CD4-positive, alpha-beta T cell treated with Interferon gamma for 1 hour (primary cell): ENCODE results near the gene CCNB3.
"Not testable (repeated sequence)": the region's sequence is repeated elsewhere in the genome, so short reads cannot be mapped to it uniquely, and the experiment has no call there.

Experiments used
- DNase-seq: peaks from one replicate; pipeline ENCODE4 v3.0.0-alpha.2; 2020

CCNB3 gene, protein sequence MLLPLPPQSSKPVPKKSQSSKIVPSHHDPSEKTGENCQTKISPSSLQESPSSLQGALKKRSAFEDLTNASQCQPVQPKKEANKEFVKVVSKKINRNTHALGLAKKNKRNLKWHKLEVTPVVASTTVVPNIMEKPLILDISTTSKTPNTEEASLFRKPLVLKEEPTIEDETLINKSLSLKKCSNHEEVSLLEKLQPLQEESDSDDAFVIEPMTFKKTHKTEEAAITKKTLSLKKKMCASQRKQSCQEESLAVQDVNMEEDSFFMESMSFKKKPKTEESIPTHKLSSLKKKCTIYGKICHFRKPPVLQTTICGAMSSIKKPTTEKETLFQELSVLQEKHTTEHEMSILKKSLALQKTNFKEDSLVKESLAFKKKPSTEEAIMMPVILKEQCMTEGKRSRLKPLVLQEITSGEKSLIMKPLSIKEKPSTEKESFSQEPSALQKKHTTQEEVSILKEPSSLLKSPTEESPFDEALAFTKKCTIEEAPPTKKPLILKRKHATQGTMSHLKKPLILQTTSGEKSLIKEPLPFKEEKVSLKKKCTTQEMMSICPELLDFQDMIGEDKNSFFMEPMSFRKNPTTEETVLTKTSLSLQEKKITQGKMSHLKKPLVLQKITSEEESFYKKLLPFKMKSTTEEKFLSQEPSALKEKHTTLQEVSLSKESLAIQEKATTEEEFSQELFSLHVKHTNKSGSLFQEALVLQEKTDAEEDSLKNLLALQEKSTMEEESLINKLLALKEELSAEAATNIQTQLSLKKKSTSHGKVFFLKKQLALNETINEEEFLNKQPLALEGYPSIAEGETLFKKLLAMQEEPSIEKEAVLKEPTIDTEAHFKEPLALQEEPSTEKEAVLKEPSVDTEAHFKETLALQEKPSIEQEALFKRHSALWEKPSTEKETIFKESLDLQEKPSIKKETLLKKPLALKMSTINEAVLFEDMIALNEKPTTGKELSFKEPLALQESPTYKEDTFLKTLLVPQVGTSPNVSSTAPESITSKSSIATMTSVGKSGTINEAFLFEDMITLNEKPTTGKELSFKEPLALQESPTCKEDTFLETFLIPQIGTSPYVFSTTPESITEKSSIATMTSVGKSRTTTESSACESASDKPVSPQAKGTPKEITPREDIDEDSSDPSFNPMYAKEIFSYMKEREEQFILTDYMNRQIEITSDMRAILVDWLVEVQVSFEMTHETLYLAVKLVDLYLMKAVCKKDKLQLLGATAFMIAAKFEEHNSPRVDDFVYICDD (N-terminal part only)

DNA sequence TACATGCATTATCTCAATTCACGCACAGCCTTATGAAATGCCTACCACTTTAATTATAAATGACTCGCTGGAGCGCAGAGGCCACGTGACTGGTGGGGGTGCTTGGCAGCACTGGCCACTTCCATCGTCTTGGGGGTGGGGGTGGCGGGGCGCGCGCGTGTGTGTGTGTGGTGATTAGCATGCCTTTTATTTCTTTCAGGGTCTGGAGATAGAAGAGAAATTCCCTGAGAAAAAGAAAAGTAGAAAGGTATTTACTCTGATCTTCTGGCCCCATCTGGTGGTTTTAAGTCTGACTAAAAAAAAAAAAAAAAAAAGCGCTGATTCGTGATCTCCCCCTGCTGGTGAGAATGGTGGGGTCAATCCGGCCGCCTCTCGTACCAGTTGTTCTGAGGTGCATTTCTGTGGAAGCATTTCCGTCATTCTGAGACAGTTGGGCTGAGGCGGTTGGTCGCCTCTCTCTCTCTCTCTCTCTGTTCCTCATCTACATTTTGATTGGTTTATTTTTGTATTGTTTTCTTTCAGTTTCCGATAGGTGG lies at the start of gene CCNB3:
TSS of gene CCNB3 (plus strand) at position 402 of the 536 bp plus-strand sequence. CDS start 80,399 bp downstream, outside the sequence.
- DNase-seq, result peak; percentile 79

DNA sequence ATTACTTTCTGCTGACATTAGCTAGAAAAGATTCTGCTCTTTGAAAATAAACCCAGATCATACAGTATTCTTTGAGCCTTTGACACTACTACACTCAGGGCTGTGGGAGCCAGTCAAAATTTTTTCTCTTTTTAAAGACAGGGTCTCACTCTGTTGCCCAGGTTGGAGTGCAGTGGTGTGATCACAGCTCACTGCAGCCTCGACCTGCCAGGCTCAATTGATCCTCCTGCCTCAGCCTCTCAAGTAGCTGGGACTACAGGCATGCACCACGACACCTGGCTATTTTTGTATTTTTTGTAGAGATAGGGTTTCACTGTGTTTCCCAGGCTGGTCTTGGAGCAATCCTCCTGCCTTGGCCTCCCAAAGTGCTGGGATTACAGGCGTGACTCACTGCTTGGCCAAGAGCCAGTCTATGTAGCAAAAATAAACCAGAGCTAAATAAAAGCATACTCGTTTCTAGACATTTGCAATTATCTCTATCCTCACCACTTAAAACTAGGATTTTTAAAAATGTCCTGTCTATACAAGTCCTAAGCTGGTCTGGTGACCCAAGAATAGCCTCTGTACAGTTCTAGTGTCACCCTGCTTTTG lies 46.9 kb upstream of the CCNB3 start:
- no peak for DNase-seq

DNA sequence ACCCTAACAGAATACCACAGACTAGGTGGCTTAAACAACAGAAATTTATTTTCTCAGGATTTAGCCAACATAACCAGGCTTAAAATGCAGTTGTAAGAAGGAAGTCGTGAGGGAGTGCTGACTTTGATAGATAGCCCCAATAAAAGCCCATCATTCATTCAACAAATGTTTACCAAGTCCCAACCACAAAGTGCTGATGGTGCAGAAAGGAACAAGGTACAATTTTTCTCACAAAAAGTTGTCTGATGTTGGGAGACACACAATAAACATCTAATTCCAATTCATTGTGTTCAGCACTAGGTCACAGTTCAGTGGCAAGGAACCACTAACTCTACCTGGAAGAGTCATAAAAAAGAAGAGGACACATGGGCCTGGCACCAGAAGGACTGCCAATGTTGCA lies 46.0 kb upstream of the CCNB3 start:
- no peak for DNase-seq

DNA sequence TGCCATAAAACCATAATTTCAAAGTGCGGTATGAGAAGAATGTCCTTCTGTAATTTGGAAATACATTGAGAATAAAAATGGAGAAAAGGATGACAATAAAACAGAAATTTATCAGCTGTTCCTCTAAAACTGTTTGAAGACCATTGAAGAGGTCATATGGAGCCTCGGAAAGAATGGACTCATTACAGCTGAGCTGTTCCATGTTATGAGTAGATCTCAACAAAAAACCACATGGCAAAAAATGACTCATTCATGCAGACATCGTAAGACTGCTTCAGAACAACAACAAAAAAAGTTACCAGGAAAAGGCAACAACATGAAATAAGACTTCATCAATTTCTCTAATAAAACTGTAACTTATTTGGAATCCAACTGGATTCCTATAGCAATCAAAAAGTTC lies 43.4 kb upstream of the CCNB3 start:
- DNase-seq, result no peak

DNA sequence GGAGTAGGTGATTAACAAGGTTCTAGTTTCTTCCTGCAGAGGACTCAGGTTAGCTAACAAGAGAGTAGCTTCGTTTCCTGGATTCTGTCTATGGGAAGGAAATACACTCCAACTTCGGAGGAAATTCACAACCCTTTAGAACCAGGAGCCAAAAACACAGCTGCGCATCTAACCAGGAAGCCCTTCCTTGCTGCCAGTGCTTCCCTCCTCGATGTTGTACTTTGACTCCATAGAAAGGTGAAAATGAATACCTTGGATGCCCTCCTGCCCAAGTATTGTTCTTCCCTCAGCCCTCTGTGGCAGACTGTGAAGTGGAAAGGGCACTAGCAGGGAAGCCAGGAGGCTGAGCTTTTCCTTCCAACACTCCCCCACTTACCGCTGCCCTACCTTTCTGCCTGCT lies 38.8 kb upstream of the CCNB3 start:
- no peak for DNase-seq

DNA sequence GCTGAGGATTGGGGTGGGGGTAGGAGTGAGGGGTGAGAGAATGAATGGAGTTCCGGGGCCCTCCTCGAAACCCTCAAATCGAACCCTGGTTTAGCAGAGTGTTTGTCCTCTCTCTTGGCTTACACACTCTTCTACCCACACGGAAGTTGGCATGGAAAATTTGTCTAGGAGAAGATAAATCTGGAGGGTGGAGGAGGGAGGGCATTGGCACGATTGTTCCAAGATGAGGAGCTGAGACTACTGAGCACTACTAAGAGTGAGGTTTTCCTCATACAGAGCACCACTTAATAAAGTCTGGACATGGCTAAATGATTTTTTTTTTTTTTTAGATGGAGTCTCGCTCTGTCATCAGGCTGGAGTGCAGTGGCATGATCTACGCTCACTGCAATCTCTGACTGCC lies 37.2 kb upstream of the CCNB3 start:
- no peak for DNase-seq

DNA sequence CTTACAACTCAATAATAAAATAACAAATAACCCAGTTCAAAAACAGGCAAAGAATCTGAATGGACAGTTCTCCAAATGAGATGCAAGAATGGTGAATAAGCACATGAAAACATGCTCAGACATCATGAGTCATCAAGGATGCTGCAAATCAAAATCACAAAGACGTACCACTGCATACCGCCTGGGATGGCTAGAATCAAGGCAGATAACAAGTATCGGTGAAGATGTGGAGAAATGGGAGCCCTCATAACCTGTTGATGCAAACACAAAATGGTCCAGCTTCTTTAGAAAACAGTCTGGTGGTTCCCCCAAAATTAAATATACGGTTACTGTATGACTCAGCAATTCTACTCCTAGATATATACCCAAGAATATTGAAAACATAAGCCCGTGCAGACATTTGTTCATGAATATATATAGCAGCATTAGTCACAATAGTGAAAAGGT lies 36.3 kb upstream of the CCNB3 start:
- no peak for DNase-seq

DNA sequence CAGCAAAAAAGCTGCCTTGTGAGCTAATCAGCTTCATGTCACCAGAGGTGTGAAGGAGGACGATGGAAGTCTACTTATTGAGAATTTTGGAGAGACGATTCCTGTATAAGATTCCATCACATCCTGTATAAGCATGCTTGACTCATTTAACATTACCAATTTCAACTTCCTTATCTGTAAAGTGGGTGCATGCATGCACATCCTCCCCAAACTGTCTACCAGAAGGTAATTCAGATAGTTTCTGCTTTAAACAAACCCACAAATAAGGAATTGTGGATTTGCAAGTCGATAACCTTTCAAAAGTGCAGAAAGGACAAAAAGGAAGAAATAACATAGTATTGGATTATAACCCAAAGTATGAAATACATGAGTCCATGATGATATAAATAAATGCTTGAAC lies 34.8 kb upstream of the CCNB3 start:
- no peak for DNase-seq

DNA sequence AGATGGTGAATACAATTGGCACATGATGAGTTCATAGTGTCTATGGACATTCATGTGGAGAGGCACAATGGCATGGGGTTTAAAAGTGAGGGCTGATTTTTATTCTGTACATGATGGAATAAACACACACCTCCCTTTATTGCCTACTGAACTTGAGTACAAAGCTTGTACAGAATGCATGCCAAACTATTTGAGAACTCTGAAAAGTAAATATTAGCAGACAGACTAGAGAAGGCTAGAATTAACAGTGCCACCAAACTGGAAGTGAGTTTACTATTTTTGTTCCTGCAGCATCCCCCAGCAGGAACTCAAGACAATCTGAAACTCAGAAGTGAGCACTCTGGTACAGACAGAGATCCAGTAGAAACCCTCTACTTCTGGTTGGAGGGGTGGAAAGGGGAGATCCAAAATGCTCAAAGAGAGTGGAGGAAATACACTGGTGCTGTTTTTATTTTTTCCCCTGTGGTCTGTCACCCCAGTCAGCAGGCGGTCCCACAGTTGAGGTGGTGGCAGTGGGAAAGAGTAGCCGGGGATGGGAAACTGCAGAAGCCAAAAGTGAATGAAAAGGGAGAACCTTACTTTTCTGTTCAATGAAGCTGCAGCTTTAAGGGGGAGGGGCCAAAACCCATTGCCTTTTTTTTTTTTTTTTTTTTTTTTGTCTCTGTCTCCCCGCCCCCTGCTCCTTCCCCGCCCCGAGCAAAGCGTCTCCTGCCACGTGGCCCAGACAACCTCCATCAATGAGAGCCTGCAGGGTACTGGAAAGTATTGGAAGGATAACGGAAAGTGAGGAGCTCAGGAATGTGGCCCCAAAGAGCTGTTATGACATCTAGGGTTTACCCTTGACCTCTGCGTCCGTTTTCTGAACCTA lies 24.3 kb upstream of the CCNB3 start:
- no peak for DNase-seq

DNA sequence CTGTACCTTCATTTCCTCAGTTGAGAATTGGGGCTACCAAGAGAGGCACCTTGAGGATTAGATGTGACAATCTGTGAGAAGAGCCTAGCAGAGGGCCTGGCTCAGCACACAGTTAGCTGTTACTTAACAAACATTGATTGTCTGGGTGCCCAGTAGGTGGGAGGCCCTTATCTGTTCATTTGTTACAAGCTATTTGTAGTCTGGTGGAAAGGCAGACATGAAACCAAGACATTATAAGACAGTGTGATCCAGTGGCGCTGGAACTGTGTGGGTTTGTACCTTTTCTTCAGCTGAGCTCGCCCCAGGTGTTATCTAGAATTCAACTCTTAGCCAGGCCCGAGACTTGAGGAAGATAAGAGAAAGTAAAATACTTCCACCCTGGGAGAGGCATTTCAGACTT lies 20.7 kb upstream of the CCNB3 start:
- no peak for DNase-seq

DNA sequence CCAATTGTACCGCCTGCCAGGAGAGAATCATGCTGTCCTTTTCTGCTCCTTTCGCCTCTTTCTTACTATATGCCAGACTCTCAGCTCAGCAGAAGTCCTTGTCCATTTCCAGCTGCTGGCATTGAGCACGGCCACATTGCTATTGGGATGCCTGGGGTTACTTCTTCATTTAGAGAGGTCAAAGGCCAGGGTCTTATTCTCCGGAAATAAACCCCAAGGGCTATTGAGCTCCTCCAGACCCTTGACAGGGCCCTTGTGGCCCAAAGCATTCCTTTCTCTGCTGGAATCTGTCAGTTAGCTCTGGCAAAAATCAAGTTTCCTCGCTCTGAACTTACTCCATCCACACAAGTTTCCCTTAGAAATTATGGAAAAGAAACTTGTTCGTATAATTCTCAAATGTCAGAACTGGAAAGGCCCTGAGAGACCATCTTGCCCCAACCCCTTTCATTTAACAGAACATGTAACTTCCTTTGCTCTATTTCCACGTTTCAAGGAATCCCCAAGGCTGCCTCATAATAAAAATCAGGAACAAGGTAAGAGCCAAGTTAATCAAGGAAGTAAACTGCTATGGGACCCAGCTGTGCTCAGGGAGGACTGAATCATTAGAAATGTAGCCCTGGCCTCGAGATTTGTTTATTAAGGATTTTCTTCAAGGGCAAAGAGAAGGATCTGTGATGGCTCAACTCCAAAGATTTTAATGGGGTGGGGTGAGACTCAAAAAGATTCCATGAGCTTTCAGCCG lies 15.5 kb upstream of the CCNB3 start:
- DNase-seq, result no peak

DNA sequence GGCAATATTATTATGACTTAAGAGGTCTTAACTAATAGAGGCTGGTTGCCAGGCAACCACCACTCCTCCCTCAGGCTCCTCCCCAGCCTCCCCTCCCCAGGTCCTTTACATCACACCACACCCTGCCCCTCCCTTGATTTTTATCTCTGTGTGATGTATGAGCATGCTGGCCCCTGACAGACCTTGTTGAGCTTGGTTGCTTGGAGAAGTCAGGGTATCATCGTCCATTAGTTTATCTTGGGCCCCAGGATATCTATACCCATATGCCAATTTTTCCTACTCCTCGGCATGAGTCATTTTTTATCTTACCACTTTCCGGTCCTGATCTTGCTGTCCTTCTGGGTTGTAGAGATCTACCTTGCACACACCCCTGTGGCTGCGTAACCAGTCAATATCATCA lies 6.2 kb upstream of the CCNB3 start:
- no peak for DNase-seq

DNA sequence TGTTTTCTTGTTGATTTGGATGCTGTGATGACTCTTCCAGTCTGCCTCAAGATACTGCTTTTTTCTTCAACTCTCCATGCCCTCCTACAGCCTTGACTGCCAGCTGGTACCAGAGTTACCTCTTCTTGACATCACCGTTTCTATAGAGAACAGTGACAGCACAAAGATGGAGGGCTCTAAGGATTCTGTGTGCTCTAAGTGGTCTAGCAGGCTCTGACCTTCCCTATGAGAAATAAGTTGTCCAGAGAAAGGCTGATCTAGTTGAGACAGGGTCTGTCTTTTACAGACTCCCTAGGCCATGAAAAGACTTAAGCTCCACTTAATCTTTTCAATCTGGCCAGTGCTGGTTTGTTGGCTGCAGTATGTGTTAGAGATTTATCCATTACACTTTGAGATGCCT lies 3.7 kb upstream of the CCNB3 start, which contains the start of gene AKAP4:
TSS of gene AKAP4 (minus strand) at position 101 of the 400 bp plus-strand sequence. CDS start 118 bp downstream, outside the sequence.
- no peak for DNase-seq

DNA sequence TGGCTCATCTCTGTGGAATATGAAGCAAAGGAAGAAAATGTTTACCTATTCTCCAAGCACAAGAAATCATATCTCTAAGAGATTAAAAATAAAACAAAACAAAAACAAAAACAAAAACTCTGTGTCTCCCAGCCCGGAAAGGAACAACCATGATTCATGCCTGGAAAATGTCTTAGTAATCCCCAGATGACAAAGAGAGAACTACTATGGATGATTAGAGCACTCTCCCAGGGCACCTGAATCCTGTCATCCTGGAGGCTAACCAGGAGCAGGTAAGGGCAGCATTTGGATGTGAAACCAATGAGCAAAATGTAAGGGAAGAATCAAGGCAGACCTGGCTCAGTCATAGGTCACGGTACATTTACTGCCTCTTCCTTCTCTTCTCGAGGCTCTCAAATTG lies 2.0 kb upstream of the CCNB3 start:
- no peak for DNase-seq

DNA sequence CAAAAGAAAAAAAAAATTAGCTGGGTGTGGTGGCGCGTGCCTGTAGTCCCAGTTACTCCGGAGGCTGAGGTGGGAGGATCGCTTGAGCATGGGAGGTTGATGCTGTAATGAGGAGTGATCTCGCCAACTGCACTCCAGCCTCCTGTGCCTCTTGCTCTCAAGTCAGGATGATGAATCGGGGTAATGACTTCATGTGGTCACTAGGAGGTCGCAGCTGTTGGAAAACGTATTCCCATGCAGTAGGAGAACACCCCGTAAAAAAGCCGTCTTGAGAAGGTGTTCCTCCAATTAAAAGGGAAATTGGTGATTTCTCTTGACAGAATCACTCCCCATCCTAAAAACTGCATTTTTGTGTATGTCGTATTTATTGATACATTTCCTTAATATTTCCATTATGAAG lies 2.2 kb downstream of the CCNB3 start:
- DNase-seq, result no peak

DNA sequence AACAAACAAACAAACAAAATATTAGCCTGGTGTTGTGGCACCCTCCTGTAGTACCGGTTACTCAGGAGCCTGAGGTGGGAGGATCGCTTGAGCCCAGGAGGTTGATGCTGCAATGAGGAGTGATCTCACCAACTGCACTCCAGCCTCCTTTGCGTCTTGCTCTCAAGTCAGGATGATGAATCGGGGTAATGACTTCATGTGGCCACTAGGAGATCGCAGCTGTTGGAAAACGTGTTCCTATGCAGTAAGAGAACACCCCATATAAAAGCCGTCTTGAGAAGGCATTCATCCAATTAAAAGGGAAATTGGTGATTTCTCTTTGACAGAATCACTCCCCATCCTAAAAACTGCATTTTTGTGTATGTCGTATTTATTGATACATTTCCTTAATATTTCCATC lies 6.9 kb downstream of the CCNB3 start:
- DNase-seq, result no peak

DNA sequence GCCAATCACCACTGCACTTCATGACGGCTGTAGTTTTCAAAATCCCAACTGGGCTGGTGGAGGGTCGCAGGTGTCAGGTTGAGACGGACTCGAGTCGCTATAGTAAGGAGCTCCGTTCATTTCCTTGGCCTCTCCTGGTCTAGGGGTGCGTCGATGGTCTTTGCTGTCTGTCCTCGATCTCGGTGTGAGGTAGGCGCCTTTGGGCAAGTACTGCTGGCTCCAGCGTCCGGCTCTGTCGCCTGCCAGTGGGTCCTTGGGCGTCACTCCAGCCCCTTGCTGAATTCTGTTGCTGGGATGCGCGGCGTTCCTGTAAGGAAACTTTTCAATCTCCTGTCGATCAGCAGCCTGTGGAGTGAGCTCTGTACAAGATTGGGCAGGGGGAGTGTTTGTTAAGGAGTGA lies 76.7 kb downstream of the CCNB3 start:
- DNase-seq, result no peak

DNA sequence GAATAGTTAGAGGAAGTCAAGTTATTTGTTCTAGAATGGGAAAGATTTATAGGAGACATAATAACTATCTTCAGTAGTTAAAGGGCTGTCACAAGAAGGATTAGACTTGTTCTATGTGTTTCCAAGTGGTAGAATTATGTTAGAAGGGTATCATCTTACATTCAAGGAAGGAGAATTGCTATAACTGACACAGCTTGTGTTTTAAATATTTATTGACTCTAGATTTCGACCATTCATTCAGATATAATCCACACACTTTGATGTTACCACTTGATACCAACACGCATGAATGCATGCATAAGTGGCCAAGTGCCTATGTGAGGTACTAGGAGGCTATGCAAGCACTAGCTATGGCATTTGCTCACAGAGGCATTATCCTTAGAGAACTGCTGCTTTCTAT lies 122.7 kb downstream of the CCNB3 start:
- no peak for DNase-seq

DNA sequence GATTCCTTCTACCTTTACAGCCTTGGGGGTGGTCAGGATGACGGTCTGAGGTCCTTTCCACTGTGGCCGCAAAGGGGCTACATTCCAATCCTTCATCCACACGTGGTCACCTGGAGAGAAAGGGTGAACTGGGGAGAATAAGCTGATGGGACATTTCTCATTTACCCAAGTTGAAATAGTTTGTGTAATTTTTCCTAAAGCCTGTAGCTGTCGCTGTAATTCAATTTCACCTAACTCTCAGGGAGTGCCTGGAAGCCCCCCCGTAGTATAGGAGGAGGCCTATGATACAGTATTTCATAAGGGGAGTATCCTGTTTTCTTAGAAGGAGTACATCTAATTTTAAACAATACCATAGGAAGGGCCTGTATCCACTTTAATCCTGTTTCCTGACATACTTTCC lies 128.1 kb downstream of the CCNB3 start:
- DNase-seq, result not testable (repeated sequence)

DNA sequence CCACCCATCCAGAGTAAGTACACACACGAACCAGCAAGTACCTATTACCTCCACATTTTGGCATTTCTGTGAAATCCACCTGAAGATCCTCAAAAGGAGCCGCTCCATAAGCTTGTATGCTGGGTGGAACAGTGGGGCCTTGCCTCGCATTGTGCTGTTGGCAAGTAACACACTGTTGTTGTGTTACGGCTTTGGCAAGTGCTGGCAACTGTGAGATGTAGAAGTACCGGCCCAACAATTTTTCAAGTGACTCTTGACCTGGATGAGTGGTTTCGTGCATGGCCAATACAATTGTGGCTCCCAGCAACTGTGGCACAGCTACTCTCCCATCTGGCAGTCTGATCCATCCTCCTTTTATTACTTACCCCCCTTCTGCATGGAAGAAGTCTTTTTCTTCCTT lies 128.7 kb downstream of the CCNB3 start:
- no peak for DNase-seq

DNA sequence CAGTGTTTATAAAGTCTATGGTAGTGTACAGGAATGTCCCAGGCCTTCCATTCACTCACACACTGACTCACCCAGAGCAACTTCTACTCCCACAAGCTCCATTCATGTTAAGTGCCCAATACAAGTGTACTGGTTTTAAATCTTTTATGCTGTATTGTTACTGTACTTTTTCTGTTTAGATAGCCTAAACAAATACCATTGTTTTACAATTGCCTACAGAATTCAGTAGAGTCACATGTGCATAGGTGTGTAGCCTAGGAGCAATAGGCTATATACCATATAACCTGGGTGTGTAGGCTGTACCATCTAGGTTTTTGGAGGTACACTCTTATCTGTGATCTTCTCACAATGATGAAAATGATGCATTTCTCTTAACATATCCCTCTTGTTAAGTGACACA lies 139.4 kb downstream of the CCNB3 start:
- DNase-seq, result no peak
